NCI-H128 (cell line): ENCODE results near the gene LIN28B.

Experiments used
- DNase-seq: peaks from one replicate; lab custom pipeline; 2025; ENCODE audit not compliant: unreplicated experiment; lab: John Stamatoyannopoulos, UW

Gene LIN28B

GRCh38 chr6:105108631-105109262, 151.8 kb downstream of the LIN28B start:
- no peak for DNase-seq

- no peak for DNase-seq
Observed at GRCh38 chr6:105109955-105110895, 153.3 kb downstream of the LIN28B start.

GRCh38 chr6:105111105-105111504, 154.2 kb downstream of the LIN28B start:
- no peak for DNase-seq

GRCh38 chr6:105111871-105112270, 155.0 kb downstream of the LIN28B start:
- no peak for DNase-seq

GRCh38 chr6:105112577-105112976, 155.7 kb downstream of the LIN28B start:
- no peak for DNase-seq

GRCh38 chr6:105113422-105113821, 156.5 kb downstream of the LIN28B start:
- DNase-seq: no peak

- no peak for DNase-seq
Observed at GRCh38 chr6:105116150-105116549, 159.2 kb downstream of the LIN28B start.

- no peak for DNase-seq
Observed at GRCh38 chr6:105120570-105120969, 163.7 kb downstream of the LIN28B start.

GRCh38 chr6:105121981-105122380, 165.1 kb downstream of the LIN28B start:
- DNase-seq: no peak

GRCh38 chr6:105122717-105123116, 165.8 kb downstream of the LIN28B start:
- DNase-seq: no peak
